Colonic mucosa (tissue), 4 donors: Measurements from ENCODE around the gene FAM20A. TPM values are rescaled to one million over a fixed set of nuclear protein-coding genes. Genes with fewer than 3 reads are reported as not detected.

Experiments used
- DNase-seq: peaks from one replicate; pipeline ENCODE4 v3.0.0-alpha.2; 2020
- H3K27ac ChIP-seq: fragments of 200-600 bp; one replicate; pipeline ENCODE4 v1.8.0; 2021
- H3K27me3 ChIP-seq: fragments of 200-600 bp; one replicate; pipeline ENCODE4 v1.8.0; 2021
- H3K36me3 ChIP-seq: fragments of 200-600 bp; one replicate; pipeline ENCODE4 v1.8.0; 2021
- H3K4me1 ChIP-seq: fragments of 200-600 bp; one replicate; pipeline ENCODE4 v1.8.0; 2021; ENCODE audit warnings: mild to moderate bottlenecking
- H3K4me3 ChIP-seq: fragments of 200-600 bp; one replicate; pipeline ENCODE4 v1.8.0; 2021
- H3K9ac ChIP-seq, 2 donors: one replicate each; pipeline ENCODE4 v1.7.0; 2013; ENCODE audit warnings: control low read depth in 2 of 2, low read depth in 2 of 2, low read length in 2 of 2
- H3K9me3 ChIP-seq: fragments of 200-600 bp; one replicate; pipeline ENCODE4 v1.8.0; 2021
- intact Hi-C: fragments of 100-400 bp; cut with DNase I; formaldehyde crosslinking; loops from one replicate; pipeline ENCODE4 v1.14.1; 2022
- total RNA-seq, 2 donors: library from RNA; stranded (reverse); fragmentation: NEBNext Ultra II Directional in 1 of 2; extraction: Animal tissue kit (Norgen Biotek cat#: 25700) in 1 of 2; gene quantifications; one replicate each; pipeline ENCODE4 v1.2.1, GENCODE V29; 2021
- TF ChIP-seq, protein P1 (sequence below): fragments of 200-600 bp; IDR thresholded peaks from one replicate; pipeline ENCODE4 v1.8.0; 2022; ENCODE audit warnings: antibody characterized with exemption, mild to moderate bottlenecking
- donor health status: healthy.
- donor health status: DM: no; HTN: no; CAD: no.
- donor health status: DM: no; HTN: no; CAD: no.

Gene FAM20A
- total RNA-seq: 1 to 10 TPM in 1 of 2 donors, under 1 TPM in 1; 0.72 to 4.1 TPM

DNA sequence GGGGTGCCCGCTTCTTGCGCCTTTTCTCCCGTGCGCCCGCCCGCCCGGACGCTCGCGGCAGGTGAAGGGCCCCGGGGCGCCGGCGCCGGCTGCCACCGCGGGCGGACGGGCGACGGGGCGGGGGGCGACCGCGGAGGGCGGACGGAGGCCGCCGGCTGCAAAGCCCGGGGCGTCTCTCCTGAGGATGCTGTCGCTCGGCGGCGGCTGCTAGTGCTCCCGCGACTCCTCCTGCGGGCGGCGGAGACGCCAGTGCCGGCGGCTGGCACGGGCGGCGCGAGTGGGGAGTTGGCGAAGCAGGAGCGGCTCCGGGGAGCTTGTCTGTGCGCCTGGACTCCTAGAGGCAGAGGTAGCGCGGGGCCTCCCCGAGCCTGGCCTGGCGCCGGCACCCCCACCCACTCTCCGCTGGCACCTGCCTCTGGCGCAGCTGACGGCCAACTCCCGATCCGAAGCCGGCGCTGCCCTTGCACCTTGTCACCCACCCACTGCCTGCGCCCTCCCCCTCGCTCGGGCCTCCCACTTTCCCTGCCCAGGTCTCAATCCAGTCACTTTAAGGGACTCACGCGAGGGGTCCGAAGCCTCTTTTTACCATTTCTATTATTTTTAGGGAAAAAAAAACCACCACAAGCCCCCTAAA, at the start of gene FAM20A:
FAM20A (minus strand) TSS at position 437 of the 634 bp plus-strand sequence. CDS start 701 bp downstream, outside the sequence.
- DNase-seq: no peak
- H3K36me3 ChIP-seq: no peaks in the 10 kb centered on the region
- H3K9me3 ChIP-seq: no peaks in the 10 kb centered on the region
- H3K4me1 ChIP-seq: no peaks in the 10 kb centered on the region
- TF ChIP-seq, protein P1, sequence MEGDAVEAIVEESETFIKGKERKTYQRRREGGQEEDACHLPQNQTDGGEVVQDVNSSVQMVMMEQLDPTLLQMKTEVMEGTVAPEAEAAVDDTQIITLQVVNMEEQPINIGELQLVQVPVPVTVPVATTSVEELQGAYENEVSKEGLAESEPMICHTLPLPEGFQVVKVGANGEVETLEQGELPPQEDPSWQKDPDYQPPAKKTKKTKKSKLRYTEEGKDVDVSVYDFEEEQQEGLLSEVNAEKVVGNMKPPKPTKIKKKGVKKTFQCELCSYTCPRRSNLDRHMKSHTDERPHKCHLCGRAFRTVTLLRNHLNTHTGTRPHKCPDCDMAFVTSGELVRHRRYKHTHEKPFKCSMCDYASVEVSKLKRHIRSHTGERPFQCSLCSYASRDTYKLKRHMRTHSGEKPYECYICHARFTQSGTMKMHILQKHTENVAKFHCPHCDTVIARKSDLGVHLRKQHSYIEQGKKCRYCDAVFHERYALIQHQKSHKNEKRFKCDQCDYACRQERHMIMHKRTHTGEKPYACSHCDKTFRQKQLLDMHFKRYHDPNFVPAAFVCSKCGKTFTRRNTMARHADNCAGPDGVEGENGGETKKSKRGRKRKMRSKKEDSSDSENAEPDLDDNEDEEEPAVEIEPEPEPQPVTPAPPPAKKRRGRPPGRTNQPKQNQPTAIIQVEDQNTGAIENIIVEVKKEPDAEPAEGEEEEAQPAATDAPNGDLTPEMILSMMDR: no peak
- intact Hi-C loops: no loop called here
- peak within 1 kb of the TSS in 1 of 2 donors; percentile 60 for H3K9ac ChIP-seq
- peak within 1 kb of the TSS; percentile 48 for H3K27ac ChIP-seq
- H3K4me3 ChIP-seq: peak within 1 kb of the TSS; percentile 36
- H3K27me3 ChIP-seq: peaks cover 22% of the 10 kb centered on the region

DNA sequence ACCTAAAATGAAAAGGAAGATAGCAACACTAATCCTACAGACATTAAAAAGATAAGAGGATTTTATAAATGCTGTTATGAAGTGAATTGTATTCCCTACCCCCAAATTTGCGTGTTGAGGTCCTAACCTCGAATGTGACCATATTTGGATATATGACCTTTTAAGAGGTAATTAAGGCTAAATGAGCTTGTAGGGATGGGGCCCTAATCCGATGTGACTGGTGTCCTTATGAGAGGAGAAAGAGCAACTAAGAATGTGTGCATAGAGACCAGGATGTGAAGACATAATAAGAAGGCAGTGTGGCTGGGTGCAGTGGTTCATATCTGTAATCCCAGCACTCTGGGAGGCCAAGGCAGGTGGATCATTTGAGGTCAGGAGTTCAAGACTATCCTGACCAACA, 48.2 kb upstream of the FAM20A start:
- Histone ChIP-seq H3K27me3 (no peaks in the 10 kb centered on the region), H3K27ac (no peak overlapping the region), H3K9me3 (no peaks in the 10 kb centered on the region), H3K9ac (no peak overlapping the region), H3K4me1 (no peaks in the 10 kb centered on the region), H3K4me3 (no peak overlapping the region), H3K36me3 (no peaks in the 10 kb centered on the region)
- no peak for DNase-seq
- intact Hi-C loops: no loop called here
- TF ChIP-seq, protein P1: no peak

DNA sequence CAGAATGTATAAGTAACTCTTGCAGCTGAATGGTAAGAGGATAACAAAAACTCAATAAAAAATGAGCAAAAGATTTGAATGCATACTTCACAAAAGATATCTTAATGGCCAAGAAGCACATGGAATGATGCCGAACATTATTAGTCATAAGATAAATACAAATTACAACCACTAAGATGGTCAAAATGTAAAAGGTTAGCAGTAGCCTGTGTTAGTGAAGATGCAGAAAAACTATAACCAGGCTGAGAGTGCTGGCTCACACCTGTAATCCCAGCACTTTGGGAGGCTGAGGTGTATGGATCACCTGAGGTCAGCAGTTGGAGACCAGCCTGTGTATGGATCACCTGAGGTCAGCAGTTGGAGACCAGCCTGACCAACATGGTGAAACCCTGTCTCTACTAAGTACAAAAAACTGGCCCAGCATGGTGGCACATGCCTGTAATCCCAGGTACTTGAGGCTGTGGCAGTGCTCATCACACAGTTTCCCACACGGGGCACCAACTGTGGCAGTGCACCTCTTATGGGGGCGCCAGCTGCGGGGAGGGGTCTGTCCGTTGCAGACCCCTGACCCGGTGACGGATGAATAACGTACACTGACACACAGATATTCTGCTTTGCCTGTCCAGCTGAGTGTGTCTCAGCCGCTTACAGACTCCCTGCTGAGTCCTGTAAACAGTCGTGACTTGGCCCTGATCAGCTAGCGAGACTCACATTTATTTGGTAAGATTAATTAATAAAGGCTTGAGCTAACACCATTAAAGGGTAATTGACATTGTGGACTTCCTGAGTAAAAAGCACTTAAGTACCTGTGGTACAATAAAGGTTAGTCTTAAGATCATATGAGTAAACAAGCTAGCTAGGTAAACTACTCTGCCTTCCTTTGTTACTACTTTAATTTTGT, 45.7 kb upstream of the FAM20A start:
- Histone ChIP-seq H3K9ac (no peak overlapping the region), H3K27ac (no peak overlapping the region), H3K36me3 (no peaks in the 10 kb centered on the region), H3K4me3 (no peak overlapping the region), H3K27me3 (no peaks in the 10 kb centered on the region), H3K4me1 (no peaks in the 10 kb centered on the region), H3K9me3 (no peaks in the 10 kb centered on the region)
- DNase-seq: no peak
- intact Hi-C loops: no loop called here
- TF ChIP-seq, protein P1: no peak

DNA sequence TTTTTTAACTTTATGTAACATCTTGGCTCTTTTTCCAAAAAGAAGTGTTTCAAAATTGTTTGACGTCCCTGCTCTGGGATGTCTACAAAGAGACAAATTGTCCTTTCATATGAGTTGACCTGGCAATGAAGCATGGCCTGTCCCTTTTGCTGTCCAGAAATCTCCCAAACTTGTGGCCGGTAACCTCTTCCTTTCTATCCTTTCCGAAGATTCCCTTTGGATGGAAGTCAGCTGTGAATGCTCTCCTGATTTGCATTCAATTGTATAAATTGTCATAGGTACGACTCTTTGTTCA, 40.9 kb upstream of the FAM20A start:
- no peaks in the 10 kb centered on the region for H3K27me3 ChIP-seq
- TF ChIP-seq, protein P1: no peak
- H3K4me3 ChIP-seq: no peak overlapping the region
- no peak overlapping the region for H3K27ac ChIP-seq
- no peaks in the 10 kb centered on the region for H3K4me1 ChIP-seq
- intact Hi-C loops: no loop called here
- H3K9ac ChIP-seq: no peak overlapping the region
- H3K36me3 ChIP-seq: no peaks in the 10 kb centered on the region
- DNase-seq: no peak
- H3K9me3 ChIP-seq: no peaks in the 10 kb centered on the region

DNA sequence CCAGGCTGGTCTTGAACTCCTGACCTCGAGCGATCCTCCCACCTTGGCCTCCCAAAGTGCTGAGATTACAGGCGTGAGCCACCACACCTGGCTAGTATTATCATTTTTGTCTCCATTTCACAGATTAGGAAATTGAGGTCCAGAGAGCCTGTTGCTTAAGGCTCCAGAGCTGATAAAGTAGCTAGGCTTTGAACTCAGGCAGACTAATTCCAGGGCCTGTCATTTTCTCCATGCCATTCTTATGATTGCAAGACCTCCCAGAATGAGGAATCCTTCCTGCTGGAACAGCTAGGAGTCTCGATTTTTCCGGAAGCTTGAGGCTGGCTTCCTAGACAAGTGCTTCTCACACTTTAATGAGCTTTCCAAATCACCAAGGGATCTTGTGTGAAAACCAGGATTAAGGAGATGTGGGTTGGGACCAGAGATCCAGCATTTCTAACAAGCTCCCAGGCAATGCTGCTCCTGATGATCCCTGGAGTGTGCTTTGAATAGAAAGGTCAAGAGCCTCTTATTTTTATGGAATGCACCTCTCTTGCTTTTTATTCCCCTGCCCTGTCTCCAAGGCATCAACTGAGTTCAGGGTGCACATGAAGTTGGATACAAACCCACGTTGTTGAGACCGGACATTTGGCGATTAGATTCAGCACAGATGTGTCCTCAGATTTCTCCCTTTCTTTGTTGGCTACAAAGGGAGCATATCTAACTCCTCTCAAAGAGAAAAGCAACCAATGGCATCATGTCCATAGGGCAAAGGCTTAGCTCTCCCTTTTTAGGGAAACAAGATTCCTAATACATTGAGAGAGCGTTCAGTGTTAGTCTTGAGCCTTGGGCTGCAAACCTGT, 40.3 kb upstream of the FAM20A start:
- TF ChIP-seq, protein P1: no peak
- Histone ChIP-seq H3K36me3 (no peaks in the 10 kb centered on the region), H3K4me3 (no peak overlapping the region), H3K4me1 (no peaks in the 10 kb centered on the region), H3K9me3 (no peaks in the 10 kb centered on the region), H3K9ac (no peak overlapping the region), H3K27ac (no peak overlapping the region), H3K27me3 (no peaks in the 10 kb centered on the region)
- DNase-seq: no peak
- intact Hi-C loops: no loop called here
